CD4-positive, alpha-beta T cell treated with Interleukin-21 for 1 hour (primary cell): ENCODE data around the gene MAP2K4.
"Not testable (repeated sequence)": the region's sequence is repeated elsewhere in the genome, so short reads cannot be mapped to it uniquely, and the experiment has no call there.

Source experiments
- DNase-seq: peaks from one replicate; pipeline ENCODE4 v3.0.0-alpha.2; 2020

Gene MAP2K4

GRCh38 chr17:12095522-12095921 is 74.8 kb downstream of the MAP2K4 start:
- no peak for DNase-seq

- no peak for DNase-seq
Measured at GRCh38 chr17:12097326-12097725, 76.6 kb downstream of the MAP2K4 start.

GRCh38 chr17:12098568-12098967 is 77.9 kb downstream of the MAP2K4 start:
- no peak for DNase-seq

- no peak for DNase-seq
Measured at GRCh38 chr17:12099412-12099811, 78.7 kb downstream of the MAP2K4 start.

- no peak for DNase-seq
Measured at GRCh38 chr17:12104831-12105230, 84.2 kb downstream of the MAP2K4 start.

GRCh38 chr17:12107905-12108304 is 87.2 kb downstream of the MAP2K4 start:
- no peak for DNase-seq

GRCh38 chr17:12110906-12111305 is 90.2 kb downstream of the MAP2K4 start:
- no peak for DNase-seq

- no peak for DNase-seq
Measured at GRCh38 chr17:12113156-12113555, 92.5 kb downstream of the MAP2K4 start.

GRCh38 chr17:12114686-12115418 is 94.2 kb downstream of the MAP2K4 start:
- DNase-seq = no peak

- no peak for DNase-seq
Measured at GRCh38 chr17:12116143-12116542, 95.5 kb downstream of the MAP2K4 start.

- no peak for DNase-seq
Measured at GRCh38 chr17:12118617-12119016, 97.9 kb downstream of the MAP2K4 start.

GRCh38 chr17:12122075-12122474 is 101.4 kb downstream of the MAP2K4 start:
- DNase-seq = no peak

- no peak for DNase-seq
Measured at GRCh38 chr17:12127177-12127576, 106.5 kb downstream of the MAP2K4 start.

GRCh38 chr17:12127667-12128066 is 107.0 kb downstream of the MAP2K4 start:
- DNase-seq = no peak

- no peak for DNase-seq
Measured at GRCh38 chr17:12128946-12129345, 108.3 kb downstream of the MAP2K4 start.

GRCh38 chr17:12133183-12133582 is 112.5 kb downstream of the MAP2K4 start:
- no peak for DNase-seq

- DNase-seq = no peak
Measured at GRCh38 chr17:12134101-12134500, 113.4 kb downstream of the MAP2K4 start.

GRCh38 chr17:12134587-12134986 is 113.9 kb downstream of the MAP2K4 start:
- DNase-seq = no peak

- no peak for DNase-seq
Measured at GRCh38 chr17:12136243-12136642, 115.6 kb downstream of the MAP2K4 start.

GRCh38 chr17:12136646-12137045 is 116.0 kb downstream of the MAP2K4 start:
- DNase-seq = no peak

- DNase-seq = no peak
Measured at GRCh38 chr17:12137859-12138258, 117.2 kb downstream of the MAP2K4 start.

- no peak for DNase-seq
Measured at GRCh38 chr17:12140685-12141084, 120.0 kb downstream of the MAP2K4 start.

GRCh38 chr17:12162187-12162586 is 141.5 kb downstream of the MAP2K4 start:
- DNase-seq = not testable (repeated sequence)

GRCh38 chr17:12164085-12164484 is 143.4 kb downstream of the MAP2K4 start:
- no peak for DNase-seq

- no peak for DNase-seq
Measured at GRCh38 chr17:12178644-12179330, 158.1 kb downstream of the MAP2K4 start.
